ENCODE measurements around the gene FBLN1. TPM values are rescaled to one million over a fixed set of nuclear protein-coding genes. Genes with fewer than 3 reads are reported as not detected.
A peak's percentile ranks its signal among the peaks of the same experiment; 100 is the strongest.

Gene FBLN1
- total and polyA plus RNA-seq, 2 experiments from 2014 or later: 137 to 304 TPM

DNA sequence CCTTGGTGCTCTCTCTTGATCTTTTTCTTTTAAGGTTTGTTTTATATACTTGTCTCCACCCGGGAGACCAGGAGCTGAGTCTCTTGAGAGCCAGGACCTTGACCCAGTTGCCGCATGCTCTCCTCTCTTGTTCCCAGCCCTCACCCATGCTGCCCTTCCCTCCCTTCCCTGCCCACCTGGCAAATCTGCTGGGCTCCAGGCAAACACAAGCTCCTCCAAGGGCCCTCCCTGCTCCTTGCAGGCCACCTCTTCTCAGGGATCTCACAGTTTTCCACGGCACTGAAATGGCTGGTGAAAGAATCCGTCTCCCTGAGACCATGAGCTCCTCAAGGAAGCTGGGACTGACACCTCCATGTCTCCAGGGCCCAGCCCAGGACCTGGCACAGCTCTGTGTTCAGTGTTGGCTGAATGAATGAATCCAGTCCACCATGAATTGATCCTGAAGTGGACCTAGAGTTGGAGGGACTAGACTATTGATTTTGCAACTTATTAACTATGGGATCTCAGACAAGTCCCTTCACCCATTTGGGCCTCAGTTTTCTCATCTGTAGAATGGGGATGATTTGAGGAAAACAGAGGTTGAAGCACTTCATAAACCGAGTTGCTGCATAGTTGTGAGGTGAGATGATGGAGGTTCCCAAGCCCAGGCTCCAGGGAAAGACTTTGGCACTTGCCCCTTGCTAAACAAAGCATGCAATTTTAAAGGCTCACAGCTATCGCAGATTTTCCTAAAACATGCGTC lies 25.1 kb upstream of the FBLN1 start:
- H4K20me1 ChIP-seq (ENCODE audit: insufficient read depth): no peaks in the 10 kb centered on the region
- H3K9me2 ChIP-seq (ENCODE audit: insufficient read depth): no peaks in the 10 kb centered on the region
- H3K9ac ChIP-seq: no peak overlapping the region
- in situ Hi-C loops (cut with MboI): no loop called here
- WGBS, 2 experiments (ENCODE audit: low coverage in 1 of 2, low lambda C conversion rate in 2 of 2, missing lambda C conversion rate in 2 of 2): 87 to 92% methylated on average over 7 of the region's 7 CpGs
- no peaks in the 10 kb centered on the region for H3K27me3 ChIP-seq (replicated peaks; ENCODE audit: insufficient read depth)
- no peaks in the 10 kb centered on the region for H3K9me3 ChIP-seq (ENCODE audit: low read depth)
- no peaks in the 10 kb centered on the region for H3K4me1 ChIP-seq (ENCODE audit: insufficient read depth)
- H3K36me3 ChIP-seq (ENCODE audit: low read depth): no peaks in the 10 kb centered on the region
- H3F3A ChIP-seq (ENCODE audit: insufficient read depth): 0 out of 2 replicates have a peak, but pooled peaks cover 16% of the 10 kb centered on the region
- no peak overlapping the region for H3K4me3 ChIP-seq
- no peak overlapping the region for H3K4me2 ChIP-seq (ENCODE audit: unreplicated experiment)
- no peak for DNase-seq
- no peak overlapping the region for H3K27ac ChIP-seq
- no peak for TF ChIP-seq EZH2phosphoT487 (IDR thresholded peaks at IDR 0.05; ENCODE audit: insufficient read depth, low read depth)
- no peaks in the 10 kb centered on the region for H3K79me2 ChIP-seq (ENCODE audit: insufficient read depth)
- H2AFZ ChIP-seq: no peak overlapping the region

DNA sequence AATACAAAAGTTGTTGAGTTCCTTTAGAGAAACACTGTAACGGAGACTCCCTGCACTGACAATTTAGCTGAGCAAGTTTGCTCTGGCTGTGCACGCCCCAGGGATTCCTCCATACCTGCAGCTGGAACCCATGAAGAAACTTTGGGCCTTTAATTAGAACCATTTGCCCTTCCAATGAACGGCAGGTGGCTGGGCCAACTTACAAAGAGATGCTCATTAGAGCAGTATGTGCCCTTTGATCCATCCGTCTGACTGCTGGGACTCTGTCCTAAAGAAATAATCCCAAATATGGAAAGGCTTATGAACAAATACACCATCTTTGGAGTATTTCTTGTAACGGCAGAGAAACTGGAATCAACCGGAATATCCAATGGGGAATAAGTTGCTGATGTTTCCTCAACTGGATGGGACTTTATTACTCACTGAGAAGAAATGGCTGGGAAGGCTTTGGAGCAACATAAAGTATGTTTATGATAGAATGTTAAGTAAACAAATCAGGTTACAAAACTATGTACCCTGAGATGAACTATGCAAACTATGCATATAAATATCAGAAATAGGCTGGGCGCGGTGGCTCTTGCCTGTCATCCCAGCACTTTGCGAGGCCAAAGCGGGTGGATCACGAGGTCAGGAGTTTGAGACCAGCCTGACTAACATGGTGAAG lies 24.4 kb upstream of the FBLN1 start:
- no peaks in the 10 kb centered on the region for H3K36me3 ChIP-seq (ENCODE audit: low read depth)
- H2AFZ ChIP-seq: no peak overlapping the region
- no peak overlapping the region for H3K9ac ChIP-seq
- H3K4me3 ChIP-seq: no peak overlapping the region
- H3K27ac ChIP-seq: no peak overlapping the region
- H3K4me2 ChIP-seq (ENCODE audit: unreplicated experiment): no peak overlapping the region
- no peaks in the 10 kb centered on the region for H4K20me1 ChIP-seq (ENCODE audit: insufficient read depth)
- H3K9me3 ChIP-seq (ENCODE audit: low read depth): no peaks in the 10 kb centered on the region
- WGBS, 2 experiments (ENCODE audit: low coverage in 1 of 2, low lambda C conversion rate in 2 of 2, missing lambda C conversion rate in 2 of 2): 65 to 70% methylated on average over 11 of the region's 11 CpGs
- 0 out of 2 replicates have a peak, but pooled peaks cover 16% of the 10 kb centered on the region for H3F3A ChIP-seq (ENCODE audit: insufficient read depth)
- no peaks in the 10 kb centered on the region for H3K9me2 ChIP-seq (ENCODE audit: insufficient read depth)
- in situ Hi-C loops (cut with MboI): no loop called here
- H3K79me2 ChIP-seq (ENCODE audit: insufficient read depth): no peaks in the 10 kb centered on the region
- peak; percentile 60 for DNase-seq
- no peaks in the 10 kb centered on the region for H3K27me3 ChIP-seq (replicated peaks; ENCODE audit: insufficient read depth)
- no peaks in the 10 kb centered on the region for H3K4me1 ChIP-seq (ENCODE audit: insufficient read depth)
- TF ChIP-seq EZH2 (IDR thresholded peaks at IDR 0.05; ENCODE audit: insufficient read depth, poor library complexity, severe bottlenecking) (no peak), EZH2phosphoT487 (IDR thresholded peaks at IDR 0.05; ENCODE audit: insufficient read depth, low read depth) (no peak)

DNA sequence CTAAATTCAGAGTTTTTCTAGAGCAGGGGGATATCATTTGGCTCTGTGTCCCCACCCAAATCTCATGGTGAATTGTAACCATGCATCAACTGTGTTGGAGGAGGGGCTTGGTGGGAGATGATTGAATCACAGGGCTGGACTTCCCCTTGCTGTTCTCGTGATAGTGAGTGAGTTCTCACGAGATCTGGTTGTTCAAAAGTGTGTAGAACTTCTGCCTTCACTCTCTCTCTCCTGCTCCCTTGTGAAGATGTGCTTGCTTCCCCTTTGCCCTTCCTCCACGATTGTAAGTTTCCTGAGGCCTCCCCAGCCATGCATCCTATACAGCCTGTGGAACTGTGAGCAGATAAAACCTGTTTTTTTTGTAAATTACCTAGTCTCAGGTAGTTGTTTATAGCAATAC lies 22.0 kb upstream of the FBLN1 start:
- Histone ChIP-seq H3K4me1 (ENCODE audit: insufficient read depth) (no peaks in the 10 kb centered on the region), H3K36me3 (ENCODE audit: low read depth) (no peaks in the 10 kb centered on the region), H3K9ac (no peak overlapping the region), H3K27me3 (replicated peaks; ENCODE audit: insufficient read depth) (no peaks in the 10 kb centered on the region), H3K9me3 (ENCODE audit: low read depth) (no peaks in the 10 kb centered on the region), H3K4me2 (ENCODE audit: unreplicated experiment) (no peak overlapping the region), H4K20me1 (ENCODE audit: insufficient read depth) (no peaks in the 10 kb centered on the region), H3F3A (ENCODE audit: insufficient read depth) (0 out of 2 replicates have a peak, but pooled peaks cover 16% of the 10 kb centered on the region), H3K79me2 (ENCODE audit: insufficient read depth) (no peaks in the 10 kb centered on the region), H3K27ac (no peak overlapping the region), H3K9me2 (ENCODE audit: insufficient read depth) (no peaks in the 10 kb centered on the region), H2AFZ (no peak overlapping the region), H3K4me3 (no peak overlapping the region)
- whole genome bisulfite sequencing, 2 experiments (ENCODE audit: low coverage in 1 of 2, low lambda C conversion rate in 2 of 2, missing lambda C conversion rate in 2 of 2): 88% methylated on average over 3 of the region's 3 CpGs
- no peak for DNase-seq
- in situ Hi-C loops (cut with MboI): no loop called here
- no peak for TF ChIP-seq EZH2phosphoT487 (IDR thresholded peaks at IDR 0.05; ENCODE audit: insufficient read depth, low read depth)
- no peak for TF ChIP-seq EZH2 (IDR thresholded peaks at IDR 0.05; ENCODE audit: insufficient read depth, poor library complexity, severe bottlenecking)

DNA sequence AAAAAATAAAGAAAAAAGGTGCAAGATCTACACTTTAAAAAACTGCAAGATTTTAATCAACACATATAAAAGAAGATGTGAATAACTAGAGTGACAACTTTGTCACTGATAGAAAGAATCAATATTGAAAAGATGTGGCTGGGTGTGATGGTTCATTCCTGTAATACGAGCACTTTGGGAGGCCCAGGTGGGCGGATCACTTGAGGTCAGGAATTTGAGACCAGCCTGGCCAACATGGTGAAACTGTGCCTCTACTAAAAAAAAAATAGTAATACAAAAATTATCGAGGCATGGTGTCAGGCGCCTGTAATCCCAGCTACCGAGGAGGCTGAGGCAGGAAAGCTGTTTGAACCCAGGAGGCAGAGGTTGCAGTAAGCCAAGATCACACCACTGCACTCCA lies 21.0 kb upstream of the FBLN1 start:
- no peak overlapping the region for H3K27ac ChIP-seq
- no peak overlapping the region for H3K4me3 ChIP-seq
- H3K4me1 ChIP-seq (ENCODE audit: insufficient read depth): no peaks in the 10 kb centered on the region
- 83 to 84% methylated on average over 5 of the region's 5 CpGs for whole genome bisulfite sequencing, 2 experiments (ENCODE audit: low coverage in 1 of 2, low lambda C conversion rate in 2 of 2, missing lambda C conversion rate in 2 of 2)
- H4K20me1 ChIP-seq (ENCODE audit: insufficient read depth): no peaks in the 10 kb centered on the region
- no peak overlapping the region for H2AFZ ChIP-seq
- in situ Hi-C loops (cut with MboI): no loop called here
- H3K79me2 ChIP-seq (ENCODE audit: insufficient read depth): no peaks in the 10 kb centered on the region
- TF ChIP-seq EZH2 (IDR thresholded peaks at IDR 0.05; ENCODE audit: insufficient read depth, poor library complexity, severe bottlenecking): no peak
- TF ChIP-seq EZH2phosphoT487 (IDR thresholded peaks at IDR 0.05; ENCODE audit: insufficient read depth, low read depth): no peak
- H3K4me2 ChIP-seq (ENCODE audit: unreplicated experiment): no peak overlapping the region
- H3K36me3 ChIP-seq (ENCODE audit: low read depth): no peaks in the 10 kb centered on the region
- H3K9me2 ChIP-seq (ENCODE audit: insufficient read depth): no peaks in the 10 kb centered on the region
- H3F3A ChIP-seq (ENCODE audit: insufficient read depth): 0 out of 2 replicates have a peak, but pooled peaks cover 13% of the 10 kb centered on the region
- no peak for DNase-seq
- H3K9me3 ChIP-seq (ENCODE audit: low read depth): no peaks in the 10 kb centered on the region
- no peaks in the 10 kb centered on the region for H3K27me3 ChIP-seq (replicated peaks; ENCODE audit: insufficient read depth)
- H3K9ac ChIP-seq: no peak overlapping the region

Data from GM23248 (cell line).